Gastroesophageal sphincter (tissue), 3 donors: Measurements from ENCODE around the gene PID1.

Experiments
- CTCF ChIP-seq, 4 experiments: fragments of 200-600 bp in 2 of 4; fragments of 450-650 bp in 2 of 4; sonication (generic) in 1 of 4; IDR thresholded peaks; one replicate each; pipeline ENCODE4 v1.5.1; 2017 to 2019; ENCODE audit warnings: antibody characterized with exemption in 4 of 4, mild to moderate bottlenecking in 2 of 4, moderate library complexity in 2 of 4
- POLR2A ChIP-seq, 2 donors: fragments of 450-650 bp; IDR thresholded peaks; one replicate each; pipeline ENCODE4 v1.6.1; 2017; ENCODE audit warnings: antibody characterized with exemption in 2 of 2, mild to moderate bottlenecking in 2 of 2, moderate library complexity in 1 of 2
- POLR2AphosphoS5 ChIP-seq: sonication (generic); formaldehyde crosslinking; IDR thresholded peaks from one replicate; pipeline ENCODE4 v1.6.1; 2017; ENCODE audit warnings: antibody characterized with exemption

GRCh38 chr2:229240984-229241491 is 30.0 kb downstream of the PID1 start:
- TF ChIP-seq POLR2AphosphoS5, result no peak
- TF ChIP-seq POLR2A (IDR thresholded peaks at IDR 0.05), result no peak
- no peak for TF ChIP-seq CTCF (IDR thresholded peaks at IDR 0.05)
